Esophagus muscularis mucosa (tissue), 4 donors: ENCODE data around the gene ICE1.

Experiments used
- EP300 ChIP-seq: sonication (generic); formaldehyde crosslinking; IDR thresholded peaks from one replicate; pipeline ENCODE4 v1.6.1; 2017; ENCODE audit warnings: antibody characterized with exemption
- POLR2A ChIP-seq: fragments of 450-650 bp; IDR thresholded peaks from one replicate; pipeline ENCODE4 v1.6.1; 2017; ENCODE audit warnings: antibody characterized with exemption, moderate library complexity, mild to moderate bottlenecking, low read depth
- TF ChIP-seq, protein P1 (sequence below), 3 experiments: fragments of 200-600 bp in 2 of 3; fragments of 450-650 bp in 1 of 3; sonication (generic) in 2 of 3; IDR thresholded peaks; one replicate each; pipeline ENCODE4 v1.5.1; 2017 to 2019; ENCODE audit warnings: antibody characterized with exemption in 3 of 3, mild to moderate bottlenecking in 2 of 3, moderate library complexity in 1 of 3

- TF ChIP-seq POLR2A: no peak
- no peak for TF ChIP-seq EP300
- TF ChIP-seq, protein P1, sequence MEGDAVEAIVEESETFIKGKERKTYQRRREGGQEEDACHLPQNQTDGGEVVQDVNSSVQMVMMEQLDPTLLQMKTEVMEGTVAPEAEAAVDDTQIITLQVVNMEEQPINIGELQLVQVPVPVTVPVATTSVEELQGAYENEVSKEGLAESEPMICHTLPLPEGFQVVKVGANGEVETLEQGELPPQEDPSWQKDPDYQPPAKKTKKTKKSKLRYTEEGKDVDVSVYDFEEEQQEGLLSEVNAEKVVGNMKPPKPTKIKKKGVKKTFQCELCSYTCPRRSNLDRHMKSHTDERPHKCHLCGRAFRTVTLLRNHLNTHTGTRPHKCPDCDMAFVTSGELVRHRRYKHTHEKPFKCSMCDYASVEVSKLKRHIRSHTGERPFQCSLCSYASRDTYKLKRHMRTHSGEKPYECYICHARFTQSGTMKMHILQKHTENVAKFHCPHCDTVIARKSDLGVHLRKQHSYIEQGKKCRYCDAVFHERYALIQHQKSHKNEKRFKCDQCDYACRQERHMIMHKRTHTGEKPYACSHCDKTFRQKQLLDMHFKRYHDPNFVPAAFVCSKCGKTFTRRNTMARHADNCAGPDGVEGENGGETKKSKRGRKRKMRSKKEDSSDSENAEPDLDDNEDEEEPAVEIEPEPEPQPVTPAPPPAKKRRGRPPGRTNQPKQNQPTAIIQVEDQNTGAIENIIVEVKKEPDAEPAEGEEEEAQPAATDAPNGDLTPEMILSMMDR (IDR thresholded peaks at IDR 0.05): no peak
Measured at GRCh38 chr5:5378531-5378930, 43.9 kb upstream of the ICE1 start.
